ENCODE results near the gene TAS2R20. TPM values are rescaled to one million over a fixed set of nuclear protein-coding genes. Genes with fewer than 3 reads are reported as not detected.
A peak's percentile ranks its signal among the peaks of the same experiment; 100 is the strongest.

Gene TAS2R20
- total RNA-seq, 1 donor from 2014 or later = 0.45 TPM

GRCh38 chr12:10960211-10960610 lies 37.9 kb downstream of the TAS2R20 start:
- ATAC-seq = no peak

DNA sequence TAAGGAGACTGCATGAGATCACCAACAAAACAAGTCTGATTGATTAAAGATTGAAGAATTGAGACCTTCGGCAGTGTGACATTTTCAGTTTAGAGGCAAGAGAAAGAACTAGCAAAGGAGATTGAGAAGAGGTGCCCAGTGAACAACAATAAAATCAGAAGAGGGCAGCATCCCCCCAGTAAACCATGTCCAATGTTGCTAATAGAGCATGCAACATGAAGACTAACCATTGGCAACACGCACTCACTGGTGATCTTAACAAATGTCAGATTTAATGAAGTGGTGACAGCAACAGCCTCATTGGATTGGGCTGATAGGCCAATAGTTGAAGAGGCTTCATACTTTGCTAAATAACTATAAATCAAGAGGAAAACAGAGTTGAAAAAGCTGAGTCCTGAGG lies 38.3 kb downstream of the TAS2R20 start:
- DNase-seq (ENCODE audit: low spot score) = no peak

More at GRCh38 chr12:10960211-10960610, 37.9 kb downstream of the TAS2R20 start:
- DNase-seq (ENCODE audit: low spot score) = no peak

GRCh38 chr12:10957741-10958140 lies 40.4 kb downstream of the TAS2R20 start:
- DNase-seq (ENCODE audit: low spot score) (no peak), ATAC-seq (no peak)

More for the DNA sequence above, 38.3 kb downstream of the TAS2R20 start:
- no peak for ATAC-seq

GRCh38 chr12:10956085-10956484 lies 42.0 kb downstream of the TAS2R20 start:
- DNase-seq (ENCODE audit: low spot score) (no peak), ATAC-seq (no peak)

DNA sequence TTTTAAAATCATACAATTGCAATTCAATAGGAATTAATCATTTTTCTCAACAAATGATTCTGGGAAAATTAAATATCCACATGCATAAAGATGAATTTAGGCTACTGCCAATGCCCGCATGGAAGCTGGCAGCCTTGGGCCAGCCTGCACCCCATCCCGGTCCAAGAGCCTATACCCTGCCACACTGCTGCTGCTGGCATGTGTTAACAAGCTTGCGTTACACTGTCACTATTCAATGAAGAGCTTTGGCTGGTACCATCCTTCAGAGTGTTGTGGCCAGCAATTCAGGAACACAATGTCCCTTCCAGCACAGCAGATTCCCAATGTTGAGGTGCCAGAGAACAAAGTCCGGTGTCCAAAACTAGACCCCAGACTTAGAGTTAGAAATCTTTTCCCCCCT lies 45.5 kb downstream of the TAS2R20 start:
- DNase-seq (ENCODE audit: low spot score) (no peak), ATAC-seq (peak; percentile 61)

Other genes starting within 250 kb of the TAS2R20 start
- not detected for gene TAS2R7, start 195.7 kb downstream of the TAS2R20 start, total RNA-seq
- not detected for gene TAS2R8, start 191.0 kb downstream of the TAS2R20 start, total RNA-seq
- gene TAS2R9, start 188.1 kb downstream of the TAS2R20 start, total RNA-seq = not detected
- not detected for gene TAS2R10, start 171.9 kb downstream of the TAS2R20 start, total RNA-seq
- 0.48 TPM for gene PRR4, start 148.8 kb downstream of the TAS2R20 start, total RNA-seq
- 3.9 TPM for gene PRH1, start 114.0 kb downstream of the TAS2R20 start, total RNA-seq
- 0.35 TPM for gene TAS2R13, start 88.7 kb downstream of the TAS2R20 start, total RNA-seq
- gene PRH2, start 69.1 kb downstream of the TAS2R20 start, total RNA-seq = not detected
- 0.73 TPM for gene TAS2R14, start 59.0 kb downstream of the TAS2R20 start, total RNA-seq
- gene TAS2R50, start 11.4 kb downstream of the TAS2R20 start, total RNA-seq = 0.60 TPM
- 0.78 TPM for gene TAS2R19, start 24.3 kb upstream of the TAS2R20 start, total RNA-seq
- 1.0 TPM for gene TAS2R31, start 33.1 kb upstream of the TAS2R20 start, total RNA-seq
- gene TAS2R46, start 64.0 kb upstream of the TAS2R20 start, total RNA-seq = 0.38 TPM
- gene TAS2R43, start 94.0 kb upstream of the TAS2R20 start, total RNA-seq = not detected
- 1.4 TPM for gene TAS2R30, start 136.3 kb upstream of the TAS2R20 start, total RNA-seq
- gene SMIM10L1, start 172.9 kb upstream of the TAS2R20 start, total RNA-seq = 6.4 TPM
- gene TAS2R42, start 188.6 kb upstream of the TAS2R20 start, total RNA-seq = not detected